Stimulated activated CD8-positive, alpha-beta memory T cell treated with anti-CD3 and anti-CD28 coated beads, Interleukin-7, amount 100 ng/mL, for 24 hours (primary cell): ENCODE results near the gene EFCAB5.
"Not testable (repeated sequence)": the region's sequence is repeated elsewhere in the genome, so short reads cannot be mapped to it uniquely, and the experiment has no call there.

Experiments used
- DNase-seq: peaks from one replicate; pipeline ENCODE4 v3.0.0-alpha.2; 2020; ENCODE audit warnings: low read depth

The EFCAB5 gene

GRCh38 chr17:30095507-30096244 lies 154.2 kb downstream of the EFCAB5 start:
- no peak for DNase-seq

GRCh38 chr17:30101686-30102390 lies 160.4 kb downstream of the EFCAB5 start:
- DNase-seq = no peak

- DNase-seq = no peak
Observed at GRCh38 chr17:30103921-30104320, 162.5 kb downstream of the EFCAB5 start.

- peak; percentile 37 for DNase-seq
Observed at GRCh38 chr17:30104575-30105339, 163.3 kb downstream of the EFCAB5 start.

- DNase-seq = no peak
Observed at GRCh38 chr17:30112794-30113193, 171.4 kb downstream of the EFCAB5 start.

- no peak for DNase-seq
Observed at GRCh38 chr17:30113213-30113612, 171.8 kb downstream of the EFCAB5 start.

- no peak for DNase-seq
Observed at GRCh38 chr17:30116345-30116660, 174.9 kb downstream of the EFCAB5 start.

- peak; percentile 85 for DNase-seq
Observed at GRCh38 chr17:30116661-30117551, 175.5 kb downstream of the EFCAB5 start, which contains the start of gene NSRP1. Gene NSRP1 (plus strand): TSS chr17:30116816. CDS start chr17:30116844, 28 bp downstream.

GRCh38 chr17:30117675-30118081 lies 176.2 kb downstream of the EFCAB5 start:
- no peak for DNase-seq

- DNase-seq = not testable (repeated sequence)
Observed at GRCh38 chr17:30118635-30119034, 177.2 kb downstream of the EFCAB5 start.

GRCh38 chr17:30124273-30124796 lies 182.9 kb downstream of the EFCAB5 start:
- DNase-seq = no peak

GRCh38 chr17:30130121-30130520 lies 188.7 kb downstream of the EFCAB5 start:
- no peak for DNase-seq

GRCh38 chr17:30132615-30133014 lies 191.2 kb downstream of the EFCAB5 start:
- DNase-seq = no peak

- no peak for DNase-seq
Observed at GRCh38 chr17:30133197-30133596, 191.8 kb downstream of the EFCAB5 start.

GRCh38 chr17:30134551-30134950 lies 193.1 kb downstream of the EFCAB5 start:
- no peak for DNase-seq

- DNase-seq = no peak
Observed at GRCh38 chr17:30137158-30137557, 195.7 kb downstream of the EFCAB5 start.

GRCh38 chr17:30147860-30148259 lies 206.4 kb downstream of the EFCAB5 start:
- not testable (repeated sequence) for DNase-seq

- no peak for DNase-seq
Observed at GRCh38 chr17:30148376-30148775, 206.9 kb downstream of the EFCAB5 start.

GRCh38 chr17:30151471-30151870 lies 210.0 kb downstream of the EFCAB5 start:
- no peak for DNase-seq

- no peak for DNase-seq
Observed at GRCh38 chr17:30153463-30153862, 212.0 kb downstream of the EFCAB5 start.

- no peak for DNase-seq
Observed at GRCh38 chr17:30155389-30155788, 214.0 kb downstream of the EFCAB5 start.
